Neuronal stem cell (in vitro differentiated cells): Measurements from ENCODE around the gene CCER1.

ENCODE experiments used
- DNase-seq: peaks from one replicate; pipeline ENCODE4 v3.0.0-alpha.2; 2013; ENCODE audit warnings: low spot score
- H2AFZ ChIP-seq: one replicate; pipeline ENCODE4 v1.6.1; 2013; ENCODE audit warnings: mild to moderate bottlenecking, low read length, inconsistent platforms
- H2AK5ac ChIP-seq: 2 replicates; pipeline ENCODE4 v1.6.1; 2013; ENCODE audit warnings: low read depth, mild to moderate bottlenecking, inconsistent platforms, low read length, moderate library complexity, mixed read lengths
- H2BK120ac ChIP-seq: 2 replicates; pipeline ENCODE4 v1.6.1; 2013; ENCODE audit warnings: low read depth, mild to moderate bottlenecking, inconsistent platforms, low read length, moderate library complexity, mixed read lengths
- H2BK12ac ChIP-seq: one replicate; pipeline ENCODE4 v1.6.1; 2013; ENCODE audit warnings: low read length, inconsistent platforms
- H2BK15ac ChIP-seq: 2 replicates; pipeline ENCODE4 v1.6.1; 2013; ENCODE audit warnings: mild to moderate bottlenecking, low read length, inconsistent platforms, mixed read lengths
- H2BK5ac ChIP-seq: one replicate; pipeline ENCODE4 v1.6.1; 2013; ENCODE audit warnings: inconsistent platforms, mild to moderate bottlenecking, low read length, moderate library complexity
- H3K14ac ChIP-seq: one replicate; pipeline ENCODE4 v1.6.1; 2013; ENCODE audit warnings: low read length, inconsistent platforms
- H3K18ac ChIP-seq: 2 replicates; pipeline ENCODE4 v1.6.1; 2013; ENCODE audit warnings: low read length, inconsistent platforms
- H3K23ac ChIP-seq: 2 replicates; pipeline ENCODE4 v1.6.1; 2013; ENCODE audit warnings: low read depth, mild to moderate bottlenecking, mixed read lengths, low read length, inconsistent platforms; ENCODE audit not compliant: poor library complexity
- H3K27ac ChIP-seq: replicated peaks from 3 replicates; pipeline ENCODE4 v1.5.1; 2013; ENCODE audit warnings: low read length, inconsistent platforms
- H3K27me3 ChIP-seq, 3 experiments: 2 replicates each; pipeline ENCODE4 v1.6.1; 2013; ENCODE audit warnings: low read length in 3 of 3, mild to moderate bottlenecking in 2 of 3, inconsistent platforms in 1 of 3, low read depth in 1 of 3, mixed read lengths in 1 of 3, moderate library complexity in 1 of 3; ENCODE audit not compliant: control insufficient read depth in 3 of 3, insufficient read depth in 3 of 3
- H3K36me3 ChIP-seq, 2 donors: replicated peaks in 1 of 2; 2 replicates each; pipeline ENCODE4 v1.6.1; 2013; ENCODE audit warnings: low read length in 2 of 2; ENCODE audit not compliant: control insufficient read depth in 2 of 2, insufficient read depth in 2 of 2
- H3K4ac ChIP-seq: 2 replicates; pipeline ENCODE4 v1.6.1; 2013; ENCODE audit warnings: inconsistent platforms, mild to moderate bottlenecking, low read length, moderate library complexity
- H3K4me1 ChIP-seq, 2 donors: 1 replicate in 1 of 2; 2 replicates in 1 of 2; pipeline ENCODE4 v1.6.1; 2013; ENCODE audit warnings: low read length in 2 of 2, low read depth in 1 of 2; ENCODE audit not compliant: control insufficient read depth in 2 of 2, insufficient read depth in 1 of 2
- H3K4me2 ChIP-seq: one replicate; pipeline ENCODE4 v1.6.1; 2013; ENCODE audit warnings: mild to moderate bottlenecking, low read length, inconsistent platforms; ENCODE audit not compliant: insufficient read depth, poor library complexity, severe bottlenecking
- H3K4me3 ChIP-seq, 2 donors: 2 replicates each; pipeline ENCODE4 v1.5.1; 2013; ENCODE audit warnings: low read length in 2 of 2, mild to moderate bottlenecking in 2 of 2, inconsistent platforms in 1 of 2, moderate library complexity in 1 of 2
- H3K79me1 ChIP-seq: one replicate; pipeline ENCODE4 v1.6.1; 2013; ENCODE audit warnings: low read depth, mild to moderate bottlenecking, inconsistent platforms, low read length, moderate library complexity
- H3K9ac ChIP-seq: one replicate; pipeline ENCODE4 v1.6.1; 2013; ENCODE audit warnings: mild to moderate bottlenecking, low read depth, low read length, inconsistent platforms; ENCODE audit not compliant: poor library complexity
- H3K9me3 ChIP-seq, 2 donors: replicated peaks in 1 of 2; 2 replicates each; pipeline versions ENCODE3 to v1.6.1; 2013; ENCODE audit warnings: low read length in 2 of 2, mild to moderate bottlenecking in 2 of 2, inconsistent platforms in 1 of 2, low read depth in 1 of 2, mixed read lengths in 1 of 2, moderate library complexity in 1 of 2; ENCODE audit not compliant: control insufficient read depth in 2 of 2, insufficient read depth in 1 of 2
- H4K8ac ChIP-seq: one replicate; pipeline ENCODE4 v1.6.1; 2013; ENCODE audit warnings: low read depth, mild to moderate bottlenecking, inconsistent platforms, low read length, moderate library complexity
- H4K91ac ChIP-seq: one replicate; pipeline ENCODE4 v1.6.1; 2013; ENCODE audit warnings: low read length, low read depth, mild to moderate bottlenecking, inconsistent platforms; ENCODE audit not compliant: poor library complexity
- WGBS, 2 donors: extraction: QIAGEN DNeasy Blood & Tissue Kit; methylation state at CpG; one replicate each; pipeline ENCODE4 v1.1.7; 2013; ENCODE audit warnings: missing lambda C conversion rate in 2 of 2, mixed read lengths in 1 of 2; ENCODE audit not compliant: insufficient read length in 2 of 2, insufficient replicate concordance in 1 of 2; ENCODE audit errors: extremely low coverage in 2 of 2; 5-methylcytosine and 5-hydroxymethylcytosine counted together

CCER1 gene

DNA sequence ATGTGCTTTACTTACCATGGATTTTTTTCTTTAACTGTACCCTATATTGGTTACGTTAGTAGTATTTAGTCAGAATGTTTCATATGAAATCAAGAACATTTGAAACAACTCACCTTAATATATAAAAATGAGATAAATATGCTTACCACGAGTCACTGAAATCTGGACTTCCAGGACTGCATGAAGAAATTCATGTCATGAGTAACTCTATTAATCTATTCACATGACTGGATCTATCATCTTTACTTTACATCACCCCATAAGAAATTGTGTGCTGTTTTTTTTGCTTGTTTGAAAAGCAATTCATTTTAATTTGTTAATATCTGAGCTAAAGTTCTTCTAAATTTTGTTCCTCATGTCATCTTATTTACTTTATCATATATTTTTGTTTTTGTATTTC, 44.6 kb upstream of the CCER1 start:
- H3K4me3 ChIP-seq = no peak overlapping the region
- no CpG with 5 or more reads among the region's 2 CpGs for WGBS, 2 donors

DNA sequence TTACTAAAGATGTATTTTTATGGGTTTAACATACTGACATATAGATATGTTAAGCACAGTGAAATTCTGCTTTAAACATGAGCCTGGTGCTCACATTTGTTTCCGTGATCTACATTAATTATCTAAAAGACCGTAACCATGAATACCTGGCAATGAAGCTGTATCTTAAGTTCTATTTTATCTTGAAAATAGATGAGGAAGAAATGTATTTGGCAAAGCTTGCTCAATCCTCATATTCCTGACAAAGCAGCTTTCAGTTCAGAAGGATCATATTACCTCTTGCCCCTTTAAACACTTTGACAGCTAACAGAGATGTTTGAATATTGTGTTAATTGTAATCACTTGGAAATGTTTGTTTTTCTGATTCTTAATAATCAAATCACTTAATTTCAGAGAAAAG, 40.0 kb upstream of the CCER1 start:
- no peak overlapping the region for H3K4ac ChIP-seq
- no peak overlapping the region for H3K9ac ChIP-seq
- no peaks in the 10 kb centered on the region for H3K79me1 ChIP-seq
- H3K4me3 ChIP-seq = no peak overlapping the region
- H2BK5ac ChIP-seq = no peak overlapping the region
- no peaks in the 10 kb centered on the region for H3K36me3 ChIP-seq
- H3K14ac ChIP-seq = no peak overlapping the region
- no peak overlapping the region for H2BK15ac ChIP-seq
- H2AFZ ChIP-seq = peak overlapping the region; percentile 51
- H2BK120ac ChIP-seq = no peak overlapping the region
- no peaks in the 10 kb centered on the region for H3K4me1 ChIP-seq
- H2AK5ac ChIP-seq = no peak overlapping the region
- H3K27ac ChIP-seq = no peak overlapping the region
- H3K27me3 ChIP-seq = no peaks in the 10 kb centered on the region
- no peak for DNase-seq
- no peak overlapping the region for H2BK12ac ChIP-seq
- H4K8ac ChIP-seq = no peak overlapping the region
- no peak overlapping the region for H3K18ac ChIP-seq
- no peak overlapping the region for H3K4me2 ChIP-seq
- no peak overlapping the region for H4K91ac ChIP-seq
- no peak overlapping the region for H3K23ac ChIP-seq
- H3K9me3 ChIP-seq = peaks cover 0 to 7% of the 10 kb centered on the region in 2 donors
- no CpG with 5 or more reads among the region's 2 CpGs for WGBS, 2 donors

More for the DNA sequence above, 44.6 kb upstream of the CCER1 start:
- Histone ChIP-seq H3K9me3 (no peaks in the 10 kb centered on the region), H3K14ac (no peak overlapping the region), H4K91ac (no peak overlapping the region), H2BK12ac (no peak overlapping the region), H2AFZ (no peak overlapping the region), H3K27ac (no peak overlapping the region), H4K8ac (no peak overlapping the region), H3K79me1 (no peaks in the 10 kb centered on the region), H3K36me3 (no peaks in the 10 kb centered on the region), H3K27me3 (no peaks in the 10 kb centered on the region), H2BK15ac (no peak overlapping the region), H3K23ac (no peak overlapping the region), H2AK5ac (no peak overlapping the region), H2BK5ac (no peak overlapping the region), H3K4me1 (no peaks in the 10 kb centered on the region), H2BK120ac (no peak overlapping the region), H3K4ac (no peak overlapping the region), H3K9ac (no peak overlapping the region), H3K4me2 (no peak overlapping the region), H3K18ac (no peak overlapping the region)
- DNase-seq = no peak

DNA sequence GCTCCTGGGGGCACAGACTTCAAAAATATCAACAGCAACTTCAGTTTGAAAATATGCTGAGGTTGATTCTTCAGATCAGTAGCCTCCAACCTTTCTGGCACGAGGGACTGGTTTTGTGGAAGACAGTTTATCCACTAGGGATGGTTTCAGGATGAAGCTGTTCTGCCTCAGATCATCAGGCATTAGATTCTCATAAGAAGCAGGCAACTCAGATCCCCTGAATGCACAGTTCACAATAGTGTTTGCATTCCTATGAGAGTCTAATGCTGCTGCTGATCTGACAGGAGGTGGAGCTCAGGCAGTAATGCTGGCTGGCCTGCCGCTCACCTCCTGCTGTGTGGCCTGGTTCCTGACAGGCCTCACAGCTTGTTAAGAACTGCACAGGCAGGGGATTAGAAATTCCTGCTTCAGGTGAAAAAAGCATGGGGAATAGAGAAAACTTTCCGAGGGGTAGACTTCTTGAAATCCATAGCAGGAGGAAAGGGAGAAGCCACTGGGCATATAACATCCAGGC, 37.0 kb upstream of the CCER1 start:
- Histone ChIP-seq H3K36me3 (no peaks in the 10 kb centered on the region), H3K4ac (no peak overlapping the region), H3K9me3 (peaks cover 0 to 7% of the 10 kb centered on the region in 2 donors), H3K4me2 (no peak overlapping the region), H3K27me3 (no peaks in the 10 kb centered on the region), H2BK120ac (no peak overlapping the region), H4K8ac (no peak overlapping the region), H3K27ac (no peak overlapping the region), H3K23ac (no peak overlapping the region), H4K91ac (no peak overlapping the region), H2AFZ (no peak overlapping the region), H2AK5ac (no peak overlapping the region), H3K4me1 (no peaks in the 10 kb centered on the region), H3K4me3 (no peak overlapping the region), H2BK12ac (no peak overlapping the region), H3K9ac (no peak overlapping the region), H3K79me1 (no peaks in the 10 kb centered on the region), H2BK5ac (no peak overlapping the region), H2BK15ac (no peak overlapping the region), H3K14ac (no peak overlapping the region), H3K18ac (no peak overlapping the region)
- WGBS, 2 donors = no CpG with 5 or more reads among the region's 3 CpGs
- no peak for DNase-seq

DNA sequence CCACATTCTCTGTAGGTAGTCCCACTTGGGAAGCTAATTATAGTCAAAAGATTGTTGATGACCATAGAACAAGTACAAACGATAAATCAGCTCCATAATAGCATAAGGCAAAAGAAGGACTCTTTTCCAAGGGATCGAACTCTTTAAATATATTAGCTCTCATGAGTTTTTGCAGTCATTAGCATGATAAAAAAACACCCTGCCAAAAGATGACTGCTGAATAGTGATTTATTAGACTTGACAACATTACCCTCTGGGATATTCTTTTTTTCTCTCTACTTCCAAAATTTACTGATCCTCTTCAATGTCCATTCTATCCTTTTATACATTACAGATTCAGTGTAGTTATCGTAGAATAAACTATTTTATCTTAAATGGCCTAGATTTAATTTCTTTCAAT, 35.6 kb upstream of the CCER1 start:
- H3K27me3 ChIP-seq = no peaks in the 10 kb centered on the region
- no peak overlapping the region for H3K27ac ChIP-seq
- H3K9ac ChIP-seq = no peak overlapping the region
- H2BK12ac ChIP-seq = no peak overlapping the region
- H3K9me3 ChIP-seq = peaks cover 2 to 7% of the 10 kb centered on the region in 2 donors
- H3K14ac ChIP-seq = no peak overlapping the region
- no peaks in the 10 kb centered on the region for H3K4me1 ChIP-seq
- WGBS, 2 donors = no CpG with 5 or more reads among the region's 3 CpGs
- H4K91ac ChIP-seq = no peak overlapping the region
- no peak overlapping the region for H2BK15ac ChIP-seq
- no peaks in the 10 kb centered on the region for H3K79me1 ChIP-seq
- H2BK5ac ChIP-seq = no peak overlapping the region
- H3K36me3 ChIP-seq = no peaks in the 10 kb centered on the region
- DNase-seq = no peak
- H4K8ac ChIP-seq = no peak overlapping the region
- H3K4ac ChIP-seq = no peak overlapping the region
- H3K18ac ChIP-seq = no peak overlapping the region
- no peak overlapping the region for H3K4me2 ChIP-seq
- H2AFZ ChIP-seq = no peak overlapping the region
- H2AK5ac ChIP-seq = no peak overlapping the region
- H3K23ac ChIP-seq = no peak overlapping the region
- H3K4me3 ChIP-seq = no peak overlapping the region
- H2BK120ac ChIP-seq = no peak overlapping the region
